Esophagus muscularis mucosa (tissue), 3 donors: ENCODE data around the gene TMED10.
A peak's percentile ranks its signal among the peaks of the same experiment; 100 is the strongest.

Source experiments
- POLR2A ChIP-seq: fragments of 450-650 bp; IDR thresholded peaks from one replicate; pipeline ENCODE4 v1.6.1; 2017; ENCODE audit warnings: antibody characterized with exemption, moderate library complexity, mild to moderate bottlenecking, low read depth
- POLR2AphosphoS5 ChIP-seq, 2 donors: sonication (generic); formaldehyde crosslinking; IDR thresholded peaks; one replicate each; pipeline ENCODE4 v1.6.1; 2017; ENCODE audit warnings: antibody characterized with exemption in 2 of 2
- TF ChIP-seq, protein P1 (sequence below), 3 experiments: fragments of 200-600 bp in 2 of 3; fragments of 450-650 bp in 1 of 3; sonication (generic) in 2 of 3; IDR thresholded peaks; one replicate each; pipeline ENCODE4 v1.5.1; 2017 to 2019; ENCODE audit warnings: antibody characterized with exemption in 3 of 3, mild to moderate bottlenecking in 2 of 3, moderate library complexity in 1 of 3

DNA sequence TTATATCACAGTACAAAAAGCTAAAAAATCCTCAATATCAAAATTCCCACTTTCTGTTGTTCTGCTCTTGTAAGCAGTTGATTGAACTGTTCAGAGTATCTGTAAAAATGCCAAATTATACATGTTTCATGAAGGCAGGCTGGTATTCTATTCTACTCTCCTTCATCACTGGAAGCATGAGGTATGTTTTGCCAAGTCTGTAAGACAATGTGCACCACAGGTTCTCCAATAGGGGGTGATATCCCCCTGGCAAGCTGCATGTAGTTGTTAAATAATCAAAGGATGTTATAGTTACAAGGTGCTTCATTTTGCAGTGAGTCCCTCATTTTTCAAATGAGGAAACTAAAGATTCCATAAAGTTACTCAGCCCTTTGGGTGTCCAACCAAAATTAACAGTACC lies 34.4 kb downstream of the TMED10 start:
- TF ChIP-seq POLR2A: no peak
- TF ChIP-seq, protein P1, sequence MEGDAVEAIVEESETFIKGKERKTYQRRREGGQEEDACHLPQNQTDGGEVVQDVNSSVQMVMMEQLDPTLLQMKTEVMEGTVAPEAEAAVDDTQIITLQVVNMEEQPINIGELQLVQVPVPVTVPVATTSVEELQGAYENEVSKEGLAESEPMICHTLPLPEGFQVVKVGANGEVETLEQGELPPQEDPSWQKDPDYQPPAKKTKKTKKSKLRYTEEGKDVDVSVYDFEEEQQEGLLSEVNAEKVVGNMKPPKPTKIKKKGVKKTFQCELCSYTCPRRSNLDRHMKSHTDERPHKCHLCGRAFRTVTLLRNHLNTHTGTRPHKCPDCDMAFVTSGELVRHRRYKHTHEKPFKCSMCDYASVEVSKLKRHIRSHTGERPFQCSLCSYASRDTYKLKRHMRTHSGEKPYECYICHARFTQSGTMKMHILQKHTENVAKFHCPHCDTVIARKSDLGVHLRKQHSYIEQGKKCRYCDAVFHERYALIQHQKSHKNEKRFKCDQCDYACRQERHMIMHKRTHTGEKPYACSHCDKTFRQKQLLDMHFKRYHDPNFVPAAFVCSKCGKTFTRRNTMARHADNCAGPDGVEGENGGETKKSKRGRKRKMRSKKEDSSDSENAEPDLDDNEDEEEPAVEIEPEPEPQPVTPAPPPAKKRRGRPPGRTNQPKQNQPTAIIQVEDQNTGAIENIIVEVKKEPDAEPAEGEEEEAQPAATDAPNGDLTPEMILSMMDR (IDR thresholded peaks at IDR 0.05): peak in 2 of 3 experiments; percentile 21 to 29
- no peak for TF ChIP-seq POLR2AphosphoS5 (IDR thresholded peaks at IDR 0.05)
